HEK293T (cell line): ENCODE results near the gene WDR83.

ENCODE experiments used
- FOXA1 ChIP-seq: fragments of 450-650 bp; IDR thresholded peaks from 2 replicates; pipeline ENCODE4 v1.6.1; 2016; ENCODE audit warnings: mild to moderate bottlenecking
- SUZ12 ChIP-seq: fragments of 450-650 bp; IDR thresholded peaks from 2 replicates; pipeline ENCODE4 v1.6.1; 2016; ENCODE audit warnings: mild to moderate bottlenecking

- TF ChIP-seq FOXA1 (no peak), SUZ12 (no peak)
Observed at GRCh38 chr19:12723381-12723640, 56.7 kb downstream of the WDR83 start.
